HCT116 (cell line): ENCODE data around the gene CYP4F8. TPM values are rescaled to one million over a fixed set of nuclear protein-coding genes. Genes with fewer than 3 reads are reported as not detected.

Experiments used
- ATAC-seq: fragments of 200-7000 bp; cut with Tn5 transposase; 2 replicates; pipeline ENCODE4 v1.9.1; 2020; ENCODE audit warnings: mild to moderate bottlenecking, moderate library complexity
- BruUV-seq: library from RNA; stranded (reverse); fragments of 400-500 nt; replicated peaks from 2 replicates; lab custom pipeline; 2021; lab: Mats Ljungman, UMichigan
- CTCF ChIA-PET: fragments of 300-600 bp; sonication (Branson Sonifier 250); formaldehyde crosslinking; loops from one replicate; lab custom pipeline; 2021; ENCODE audit warnings: antibody characterized with exemption; lab: Charles Lee
- POLR2A ChIA-PET: fragments of 300-600, 350-600 bp; sonication (Branson Sonifier 250); formaldehyde crosslinking; loops from one replicate; lab custom pipeline; 2021; ENCODE audit warnings: antibody characterized with exemption; lab: Charles Lee
- RAD21 ChIA-PET, 2 experiments: fragments of 300-600 bp; sonication (Branson Sonifier 250); formaldehyde crosslinking; loops; one replicate each; lab custom pipeline; 2023; ENCODE audit warnings: low total read pairs in 2 of 2; ENCODE audit not compliant: uncharacterized antibody in 2 of 2, unreplicated experiment in 2 of 2, low non-redundant PET in 1 of 2; lab: Charles Lee
- DNase-seq: peaks from one replicate; pipeline ENCODE4 v3.0.0-alpha.2; 2010; ENCODE audit warnings: low read depth, low spot score
- H2AFZ ChIP-seq: fragments of 200-600 bp; shearing (Covaris generic), sonication (generic); 2 replicates; pipeline ENCODE4 v1.6.1; 2017; ENCODE audit warnings: low read depth, mixed run types, mixed read lengths, antibody characterized with exemption, low read length; ENCODE audit not compliant: poor library complexity, severe bottlenecking
- H3K27ac ChIP-seq: 2 replicates; pipeline ENCODE4 v1.5.1; 2012; ENCODE audit warnings: low read depth, low read length
- H3K27me3 ChIP-seq: fragments of 200-600 bp; sonication (generic); 2 replicates; pipeline ENCODE4 v1.6.1; 2016; ENCODE audit warnings: mixed run types, low read length, mixed read lengths; ENCODE audit not compliant: insufficient read depth
- H3K36me3 ChIP-seq, 2 experiments: fragments of 200-500 bp in 1 of 2; fragments of 200-600 bp in 1 of 2; sonication (Bioruptor generic) in 1 of 2; sonication (generic) in 1 of 2; 2 replicates each; pipeline versions ENCODE4 v1.5.1 to v1.6.1; 2014 to 2016; ENCODE audit warnings: low read length in 2 of 2, inconsistent platforms in 1 of 2, mixed read lengths in 1 of 2, mixed run types in 1 of 2; ENCODE audit not compliant: insufficient read depth in 2 of 2, control insufficient read depth in 1 of 2
- H3K4me1 ChIP-seq, 2 experiments: fragments of 200-600 bp in 1 of 2; sonication (generic) in 1 of 2; 2 replicates each; pipeline versions ENCODE4 v1.5.1 to v1.6.1; 2012 to 2017; ENCODE audit warnings: low read length in 2 of 2, inconsistent platforms in 1 of 2, mild to moderate bottlenecking in 1 of 2, mixed read lengths in 1 of 2, mixed run types in 1 of 2, moderate library complexity in 1 of 2; ENCODE audit not compliant: insufficient read depth in 2 of 2, control insufficient read depth in 1 of 2
- H3K4me2 ChIP-seq: fragments of 200-600 bp; sonication (generic); 2 replicates; pipeline ENCODE4 v1.6.1; 2017; ENCODE audit warnings: mixed run types, low read length, mixed read lengths
- H3K4me3 ChIP-seq, 2 experiments: fragments of 200-600 bp in 1 of 2; sonication (generic) in 1 of 2; replicated peaks in 1 of 2; 2 replicates each; pipeline ENCODE4 v1.5.1; 2011 to 2016; ENCODE audit warnings: low read length in 2 of 2, control low read depth in 1 of 2, low read depth in 1 of 2, mild to moderate bottlenecking in 1 of 2, mixed read lengths in 1 of 2, mixed run types in 1 of 2
- H3K79me2 ChIP-seq: fragments of 200-600 bp; sonication (generic); 2 replicates; pipeline ENCODE4 v1.6.1; 2017; ENCODE audit warnings: mild to moderate bottlenecking, mixed run types, low read length, moderate library complexity, mixed read lengths; ENCODE audit not compliant: insufficient read depth
- H3K9ac ChIP-seq: fragments of 200-600 bp; sonication (generic); 2 replicates; pipeline ENCODE4 v1.6.1; 2016; ENCODE audit warnings: low read length, mixed read lengths
- H3K9me2 ChIP-seq: fragments of 200-600 bp; sonication (generic), shearing (Covaris generic); 2 replicates; pipeline ENCODE4 v1.6.1; 2017; ENCODE audit warnings: mixed run types, mild to moderate bottlenecking, moderate library complexity; ENCODE audit not compliant: insufficient read depth
- H3K9me3 ChIP-seq, 2 experiments: fragments of 200-500 bp in 1 of 2; fragments of 200-600 bp in 1 of 2; sonication (Bioruptor generic) in 1 of 2; sonication (generic) in 1 of 2; 2 replicates each; pipeline ENCODE4 v1.6.1; 2014 to 2017; ENCODE audit warnings: low read length in 2 of 2, mixed read lengths in 2 of 2, inconsistent platforms in 1 of 2, low read depth in 1 of 2, mild to moderate bottlenecking in 1 of 2, mixed run types in 1 of 2, moderate library complexity in 1 of 2; ENCODE audit not compliant: control insufficient read depth in 1 of 2, insufficient read depth in 1 of 2
- H4K20me1 ChIP-seq: fragments of 200-600 bp; sonication (generic), shearing (Covaris generic); 2 replicates; pipeline ENCODE4 v1.6.1; 2017; ENCODE audit warnings: mixed run types, mild to moderate bottlenecking, moderate library complexity; ENCODE audit not compliant: insufficient read depth
- CBX3 ChIP-seq: IDR thresholded peaks from 2 replicates; pipeline ENCODE4 v1.6.1; 2012; ENCODE audit warnings: low read depth
- CTCF ChIP-seq, 3 experiments: fragments of 200-600 bp in 1 of 3; sonication (generic) in 1 of 3; IDR thresholded peaks in 2 of 3; conservative IDR thresholded peaks in 1 of 3; 2 replicates each; pipeline ENCODE4 v1.5.1; 2012 to 2017; ENCODE audit warnings: low read depth in 2 of 3, low read length in 2 of 3, antibody characterized with exemption in 1 of 3, borderline replicate concordance in 1 of 3, control low read depth in 1 of 3, mild to moderate bottlenecking in 1 of 3, mixed read lengths in 1 of 3, mixed run types in 1 of 3, moderate library complexity in 1 of 3; ENCODE audit not compliant: insufficient read depth in 1 of 3
- ELF1 ChIP-seq: IDR thresholded peaks from 2 replicates; pipeline ENCODE4 v1.6.1; 2012; ENCODE audit warnings: low read depth, borderline replicate concordance
- EZH2phosphoT487 ChIP-seq: fragments of 200-600 bp; IDR thresholded peaks from 2 replicates; pipeline ENCODE4 v1.6.1; 2018; ENCODE audit warnings: antibody characterized with exemption, borderline replicate concordance
- FOSL1 ChIP-seq: IDR thresholded peaks from 2 replicates; pipeline ENCODE4 v1.6.1; 2012; ENCODE audit warnings: low read depth
- JUND ChIP-seq: IDR thresholded peaks from 2 replicates; pipeline ENCODE4 v1.6.1; 2012
- RAD21 ChIP-seq: IDR thresholded peaks from 2 replicates; pipeline ENCODE4 v1.6.1; 2012; ENCODE audit warnings: low read depth, mild to moderate bottlenecking
- REST ChIP-seq: IDR thresholded peaks from 2 replicates; pipeline ENCODE4 v1.6.1; 2012; ENCODE audit warnings: low read depth
- SP1 ChIP-seq: IDR thresholded peaks from 2 replicates; pipeline ENCODE4 v1.6.1; 2012; ENCODE audit warnings: low read depth
- SRF ChIP-seq: IDR thresholded peaks from 2 replicates; pipeline ENCODE4 v1.6.1; 2012; ENCODE audit warnings: low read depth
- YY1 ChIP-seq: IDR thresholded peaks from 2 replicates; pipeline ENCODE4 v1.6.1; 2011; ENCODE audit warnings: low read length, low read depth, moderate library complexity, mild to moderate bottlenecking; ENCODE audit not compliant: insufficient replicate concordance; ENCODE audit errors: extremely low read depth
- ZBTB33 ChIP-seq: IDR thresholded peaks from 2 replicates; pipeline ENCODE4 v1.6.1; 2011; ENCODE audit warnings: mild to moderate bottlenecking, low read length, moderate library complexity; ENCODE audit not compliant: insufficient replicate concordance; ENCODE audit errors: extremely low read depth
- intact Hi-C: fragments of 100-400 bp; cut with micrococcal nuclease; formaldehyde crosslinking; loops from 2 replicates; pipeline ENCODE4 v1.10.0; 2022
- total RNA-seq: library from RNA; stranded (reverse); gene quantifications from one replicate; pipeline ENCODE4 v1.2.1, GENCODE V29; 2021; ENCODE audit not compliant: unreplicated experiment

CYP4F8 gene
- total RNA-seq, 1 experiment from 2014 or later = not detected

- TF ChIP-seq REST = no peak
- no peak for TF ChIP-seq ELF1
These were observed 20.2 kb downstream of the CYP4F8 start (continued) for GRCh38 chr19:15635016-15635805.

GRCh38 chr19:15636026-15636425, 21.0 kb downstream of the CYP4F8 start:
- ChIA-PET RAD21 (no interaction called here), POLR2A (no interaction called here), CTCF (no interaction called here)
- Histone ChIP-seq H3K27me3 (no peaks in the 10 kb centered on the region), H2AFZ (no peak overlapping the region), H4K20me1 (no peaks in the 10 kb centered on the region), H3K36me3 (no peaks in the 10 kb centered on the region), H3K9me3 (no peaks in the 10 kb centered on the region), H3K79me2 (no peaks in the 10 kb centered on the region), H3K4me3 (no peak overlapping the region), H3K9me2 (no peaks in the 10 kb centered on the region), H3K27ac (no peak overlapping the region), H3K4me1 (peaks cover 12 to 21% of the 10 kb centered on the region in 2 experiments), H3K4me2 (no peak overlapping the region), H3K9ac (no peak overlapping the region)
- DNase-seq = no peak
- intact Hi-C loops = no loop called here
- no peak for ATAC-seq
- BruUV-seq = no TSS peak
- TF ChIP-seq YY1 (no peak), CTCF (IDR thresholded peaks at IDR 0.05 in 2 of 3, conservative IDR thresholded peaks at IDR 0.05 in 1 of 3; ENCODE audit: borderline replicate concordance in 1 of 3, insufficient read depth in 1 of 3, low read depth in 2 of 3, low read length in 2 of 3) (no peak), JUND (no peak), FOSL1 (no peak), SP1 (no peak), CBX3 (no peak), SRF (no peak), RAD21 (no peak), ZBTB33 (no peak), EZH2phosphoT487 (no peak), REST (no peak)
